Testis (tissue), 3 donors: Measurements from ENCODE around the gene ANKS1B. TPM values are rescaled to one million over a fixed set of nuclear protein-coding genes. Genes with fewer than 3 reads are reported as not detected.

Experiments
- DNase-seq: peaks from one replicate; pipeline ENCODE4 v3.0.0-alpha.2; 2019
- H3K27ac ChIP-seq, 2 donors: fragments of 200-600 bp; sonication (generic); one replicate each; pipeline ENCODE4 v1.5.1; 2019
- H3K27me3 ChIP-seq: fragments of 200-600 bp; sonication (generic); one replicate; pipeline ENCODE4 v1.5.1; 2019
- H3K36me3 ChIP-seq: fragments of 200-600 bp; sonication (generic); one replicate; pipeline ENCODE4 v1.5.1; 2017; ENCODE audit warnings: low read depth; ENCODE audit errors: missing control alignments
- H3K4me1 ChIP-seq: fragments of 200-600 bp; sonication (generic); one replicate; pipeline ENCODE4 v1.5.1; 2019
- H3K4me3 ChIP-seq, 2 donors: fragments of 200-600 bp; sonication (generic); one replicate each; pipeline ENCODE4 v1.5.1; 2017 to 2019
- H3K9me3 ChIP-seq: fragments of 200-600 bp; sonication (generic); one replicate; pipeline ENCODE4 v1.5.1; 2017
- POLR2A ChIP-seq: fragments of 450-650 bp; IDR thresholded peaks from one replicate; pipeline ENCODE4 v1.6.1; 2017; ENCODE audit warnings: antibody characterized with exemption, mild to moderate bottlenecking, moderate library complexity
- WGBS, 2 donors: methylation state at CpG; one replicate each; pipeline ENCODE4 v1.1.5; 2018; 5-methylcytosine and 5-hydroxymethylcytosine counted together
- intact Hi-C: fragments of 100-400 bp; cut with DNase I; formaldehyde crosslinking; loops from one replicate; pipeline ENCODE4 v1.15.1; 2023; ENCODE audit warnings: low total_unique reads
- polyA plus RNA-seq: library from polyadenylated mRNA; stranded (reverse); fragments of 350-450 nt; fragmentation: Illumina TruSeq; extraction: RNeasy Lipid Tissue Mini Kit (QIAGEN cat#74804); gene quantifications from one replicate; pipeline ENCODE4 v1.2.3, GENCODE V29; 2014; ENCODE audit warnings: low read depth, low replicate concordance; ENCODE audit not compliant: insufficient read depth
- total RNA-seq, 2 donors: library from RNA; depleted of rRNA; stranded (reverse); fragments of >200 nt; gene quantifications; one replicate each; pipeline ENCODE4 v1.2.3, GENCODE V29; 2016
- TF ChIP-seq, protein P1 (sequence below), 3 experiments: fragments of 450-650 bp in 2 of 3; fragments of 200-600 bp in 1 of 3; sonication (generic) in 1 of 3; IDR thresholded peaks; one replicate each; pipeline ENCODE4 v1.5.1; 2016 to 2019; ENCODE audit warnings: antibody characterized with exemption in 3 of 3, mild to moderate bottlenecking in 2 of 3, moderate library complexity in 1 of 3

ANKS1B gene
- total and polyA plus RNA-seq, 3 donors from 2014 or later: 26.8 to 58.2 (median 30.9) TPM

DNA sequence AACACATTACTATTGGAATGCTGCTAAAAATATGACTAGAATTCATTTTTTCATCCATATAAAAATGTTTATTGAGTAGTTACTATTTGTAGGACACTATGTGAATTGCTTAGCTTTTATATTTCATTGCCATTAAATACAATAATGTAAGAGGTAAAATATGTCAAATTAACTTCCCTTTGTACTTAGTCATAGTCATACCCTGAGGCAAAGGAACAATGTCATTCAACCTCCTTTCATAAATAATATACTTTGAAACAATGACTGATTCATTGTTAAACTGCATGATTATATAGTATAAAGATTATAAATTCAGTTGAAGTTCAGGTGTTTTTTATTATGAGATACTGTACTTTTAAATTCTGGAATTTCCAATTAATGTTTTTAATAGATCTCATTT lies 232.0 kb downstream of the ANKS1B start:
- intact Hi-C loops: no loop called here
- TF ChIP-seq, protein P1, sequence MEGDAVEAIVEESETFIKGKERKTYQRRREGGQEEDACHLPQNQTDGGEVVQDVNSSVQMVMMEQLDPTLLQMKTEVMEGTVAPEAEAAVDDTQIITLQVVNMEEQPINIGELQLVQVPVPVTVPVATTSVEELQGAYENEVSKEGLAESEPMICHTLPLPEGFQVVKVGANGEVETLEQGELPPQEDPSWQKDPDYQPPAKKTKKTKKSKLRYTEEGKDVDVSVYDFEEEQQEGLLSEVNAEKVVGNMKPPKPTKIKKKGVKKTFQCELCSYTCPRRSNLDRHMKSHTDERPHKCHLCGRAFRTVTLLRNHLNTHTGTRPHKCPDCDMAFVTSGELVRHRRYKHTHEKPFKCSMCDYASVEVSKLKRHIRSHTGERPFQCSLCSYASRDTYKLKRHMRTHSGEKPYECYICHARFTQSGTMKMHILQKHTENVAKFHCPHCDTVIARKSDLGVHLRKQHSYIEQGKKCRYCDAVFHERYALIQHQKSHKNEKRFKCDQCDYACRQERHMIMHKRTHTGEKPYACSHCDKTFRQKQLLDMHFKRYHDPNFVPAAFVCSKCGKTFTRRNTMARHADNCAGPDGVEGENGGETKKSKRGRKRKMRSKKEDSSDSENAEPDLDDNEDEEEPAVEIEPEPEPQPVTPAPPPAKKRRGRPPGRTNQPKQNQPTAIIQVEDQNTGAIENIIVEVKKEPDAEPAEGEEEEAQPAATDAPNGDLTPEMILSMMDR (IDR thresholded peaks at IDR 0.05): no peak
- TF ChIP-seq POLR2A: no peak
- H3K36me3 ChIP-seq: no peaks in the 10 kb centered on the region
- DNase-seq: no peak
- no peak overlapping the region for H3K4me3 ChIP-seq
- H3K27ac ChIP-seq: no peak overlapping the region
- no peaks in the 10 kb centered on the region for H3K4me1 ChIP-seq
- H3K27me3 ChIP-seq: no peaks in the 10 kb centered on the region
- H3K9me3 ChIP-seq: no peaks in the 10 kb centered on the region

DNA sequence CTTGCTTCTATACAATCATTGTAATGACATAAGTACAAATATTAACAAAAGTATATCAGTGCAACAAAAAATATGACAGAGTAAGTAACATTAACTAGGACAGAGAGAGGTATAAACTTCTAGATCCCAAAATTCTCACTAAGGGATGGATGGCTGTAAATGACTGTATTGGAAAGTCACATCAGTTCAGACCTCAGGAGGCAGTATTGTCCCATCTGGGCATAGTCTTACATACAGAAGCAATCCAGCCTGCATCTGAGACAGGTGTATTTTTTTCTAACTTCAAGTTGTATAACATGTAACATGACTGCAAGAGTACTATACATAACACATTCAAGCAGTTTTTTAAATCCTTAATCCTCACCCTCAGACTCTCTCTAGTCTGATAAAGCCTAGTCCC lies 238.2 kb downstream of the ANKS1B start:
- Histone ChIP-seq H3K4me3 (no peak overlapping the region), H3K36me3 (no peaks in the 10 kb centered on the region), H3K27ac (no peak overlapping the region), H3K4me1 (no peaks in the 10 kb centered on the region), H3K9me3 (no peaks in the 10 kb centered on the region), H3K27me3 (no peaks in the 10 kb centered on the region)
- TF ChIP-seq, protein P1 (IDR thresholded peaks at IDR 0.05): no peak
- no peak for TF ChIP-seq POLR2A
- no peak for DNase-seq
- intact Hi-C loops: no loop called here

DNA sequence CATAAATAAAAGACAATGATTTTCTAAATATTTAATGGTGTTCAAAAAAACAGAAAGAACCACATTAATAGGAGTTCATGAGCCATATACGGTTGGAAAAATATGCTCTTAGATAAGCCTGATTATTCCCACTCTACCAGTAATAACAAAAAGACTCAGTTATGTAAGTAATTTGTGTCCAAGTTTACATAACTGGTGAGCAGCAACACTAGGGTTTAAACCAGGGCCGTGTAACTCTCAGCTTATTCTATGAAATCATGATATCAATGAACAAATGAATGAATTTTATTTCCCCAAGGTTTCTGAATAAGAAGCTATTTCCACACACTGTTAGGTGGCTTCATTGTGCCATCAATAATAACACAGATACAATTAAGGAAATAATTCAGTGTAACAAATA lies 238.8 kb downstream of the ANKS1B start:
- no peaks in the 10 kb centered on the region for H3K4me1 ChIP-seq
- TF ChIP-seq POLR2A: no peak
- TF ChIP-seq, protein P1 (IDR thresholded peaks at IDR 0.05): no peak
- intact Hi-C loops: no loop called here
- no peaks in the 10 kb centered on the region for H3K36me3 ChIP-seq
- H3K9me3 ChIP-seq: no peaks in the 10 kb centered on the region
- no peaks in the 10 kb centered on the region for H3K27me3 ChIP-seq
- 53 to 57% methylated on average over 2 of the region's 2 CpGs for WGBS, 2 donors
- H3K27ac ChIP-seq: no peak overlapping the region
- no peak for DNase-seq
- no peak overlapping the region for H3K4me3 ChIP-seq

DNA sequence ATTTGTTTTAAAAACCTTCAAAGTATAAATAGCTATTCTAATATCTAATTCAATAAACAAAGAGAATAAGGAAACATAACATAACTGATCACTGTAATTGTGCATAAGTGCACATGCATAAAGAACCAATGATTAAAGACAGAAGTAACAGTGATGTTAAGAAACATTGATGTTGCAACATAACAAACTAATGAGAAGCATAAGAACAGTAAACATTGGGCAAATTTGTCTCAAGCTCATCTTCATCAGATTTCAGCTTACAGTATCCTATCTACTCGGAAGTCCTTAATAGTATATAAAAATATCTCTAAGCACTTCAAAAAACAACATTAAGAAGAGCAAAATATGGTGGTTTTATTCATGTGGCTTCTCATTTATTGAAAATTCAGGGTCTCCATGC lies 239.6 kb downstream of the ANKS1B start:
- H3K36me3 ChIP-seq: no peaks in the 10 kb centered on the region
- intact Hi-C loops: no loop called here
- H3K27ac ChIP-seq: no peak overlapping the region
- TF ChIP-seq, protein P1 (IDR thresholded peaks at IDR 0.05): no peak
- no peak for TF ChIP-seq POLR2A
- DNase-seq: no peak
- 85 to 90% methylated on average over 1 of the region's 1 CpG for WGBS, 2 donors
- no peaks in the 10 kb centered on the region for H3K4me1 ChIP-seq
- H3K9me3 ChIP-seq: no peaks in the 10 kb centered on the region
- H3K4me3 ChIP-seq: no peak overlapping the region
- H3K27me3 ChIP-seq: no peaks in the 10 kb centered on the region

DNA sequence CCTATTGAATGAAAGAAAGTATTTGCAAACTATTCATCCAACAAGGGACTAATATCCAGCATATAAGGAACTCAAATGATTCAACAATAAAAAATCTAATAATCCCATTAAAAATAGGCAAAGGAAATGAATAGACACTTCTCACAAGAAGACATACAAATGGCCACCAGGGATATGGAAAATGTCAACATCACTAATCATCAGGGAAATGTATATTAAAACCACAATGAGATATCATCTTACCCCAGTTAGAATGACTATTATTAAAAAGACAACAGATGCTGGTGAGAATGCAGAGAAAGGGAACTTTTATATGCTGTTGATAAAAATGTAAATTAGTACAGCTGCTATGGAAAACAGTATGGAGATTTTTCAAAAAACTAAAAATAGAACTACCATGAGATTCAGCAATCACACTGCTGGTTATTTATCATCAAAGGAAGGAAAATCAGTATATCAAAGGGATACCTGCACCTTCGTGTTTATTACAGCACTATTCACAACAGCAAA lies 247.9 kb downstream of the ANKS1B start:
- H3K36me3 ChIP-seq: no peaks in the 10 kb centered on the region
- TF ChIP-seq, protein P1 (IDR thresholded peaks at IDR 0.05): no peak
- TF ChIP-seq POLR2A: no peak
- 73 to 86% methylated on average over 1 of the region's 1 CpG for WGBS, 2 donors
- H3K4me1 ChIP-seq: no peaks in the 10 kb centered on the region
- H3K27ac ChIP-seq: no peak overlapping the region
- H3K4me3 ChIP-seq: no peak overlapping the region
- intact Hi-C loops: no loop called here
- no peaks in the 10 kb centered on the region for H3K9me3 ChIP-seq
- no peak for DNase-seq
- no peaks in the 10 kb centered on the region for H3K27me3 ChIP-seq
